Ovary (tissue), 9 donors: Measurements from ENCODE around the gene ACTR8. TPM values are rescaled to one million over a fixed set of nuclear protein-coding genes. Genes with fewer than 3 reads are reported as not detected.

Experiments used
- DNase-seq, 5 donors: peaks; one replicate each; pipeline ENCODE4 v3.0.0-alpha.2; 2019 to 2020
- H3K27ac ChIP-seq, 2 donors: fragments of 200-600 bp; one replicate each; pipeline versions ENCODE4 v1.5.1 to v1.8.0; 2019 to 2022
- H3K27me3 ChIP-seq: fragments of 200-600 bp; one replicate; pipeline ENCODE4 v1.8.0; 2022
- H3K36me3 ChIP-seq: fragments of 200-600 bp; sonication (generic); one replicate; pipeline ENCODE4 v1.5.1; 2019
- H3K4me1 ChIP-seq: one replicate; pipeline ENCODE4 v1.8.1; 2013; ENCODE audit warnings: mild to moderate bottlenecking, moderate library complexity; ENCODE audit not compliant: insufficient read depth
- H3K4me3 ChIP-seq: fragments of 200-600 bp; sonication (generic); one replicate; pipeline ENCODE4 v1.5.1; 2017
- H3K9me3 ChIP-seq, 2 donors: fragments of 200-600 bp in 1 of 2; sonication (generic) in 1 of 2; one replicate each; pipeline versions ENCODE4 v1.5.1 to v1.8.1; 2013 to 2019; ENCODE audit warnings: mild to moderate bottlenecking in 1 of 2, moderate library complexity in 1 of 2
- EP300 ChIP-seq: sonication (generic); formaldehyde crosslinking; IDR thresholded peaks from one replicate; pipeline ENCODE4 v1.6.1; 2017; ENCODE audit warnings: antibody characterized with exemption
- POLR2A ChIP-seq: fragments of 450-650 bp; IDR thresholded peaks from one replicate; pipeline ENCODE4 v1.6.1; 2017; ENCODE audit warnings: antibody characterized with exemption, mild to moderate bottlenecking, moderate library complexity
- WGBS, 3 donors: extraction: QIAGEN DNeasy Blood & Tissue Kit in 1 of 3; methylation state at CpG; one replicate each; pipeline versions ENCODE4 v1.1.5 to v1.1.7; 2013 to 2017; 5-methylcytosine and 5-hydroxymethylcytosine counted together
- intact Hi-C, 4 donors: fragments of 100-400 bp; cut with DNase I; formaldehyde crosslinking; loops; one replicate each; pipeline versions ENCODE4 v1.11.0 to v1.15.1; 2022 to 2023
- polyA plus RNA-seq, 2 donors: library from polyadenylated mRNA; stranded (reverse); fragments of 200-250 nt in 1 of 2; fragments of 350-450 nt in 1 of 2; fragmentation: Illumina TruSeq in 1 of 2; extraction: RNeasy Lipid Tissue Mini Kit (QIAGEN cat#74804) in 1 of 2; gene quantifications; one replicate each; pipeline ENCODE4 v1.2.3, GENCODE V29; 2013 to 2014
- total RNA-seq, 7 donors: library from RNA; depleted of rRNA in 2 of 7; stranded (reverse); fragments of >200 nt in 2 of 7; fragmentation: NEBNext Ultra II Directional in 3 of 7; extraction: Animal tissue kit (Norgen Biotek cat#: 25700) in 3 of 7; gene quantifications; one replicate each; pipeline versions ENCODE4 v1.1.0 to v1.2.4, GENCODE V29; 2016 to 2023
- TF ChIP-seq, protein P1 (sequence below), 3 donors: fragments of 450-650 bp in 2 of 3; fragments of 200-600 bp in 1 of 3; IDR thresholded peaks; one replicate each; pipeline versions ENCODE4 v1.5.1 to v1.8.0; 2016 to 2022; ENCODE audit warnings: antibody characterized with exemption in 3 of 3, mild to moderate bottlenecking in 1 of 3
- donor health status: DM: no; HTN: no; CAD: no; lungs with moderate emphysema.
- donor health status: DM: no; HTN: no; CAD: no.
- donor health status: Bipolar disorder and iron deficiency.
- donor health status: DM: yes; HTN: yes; CAD: no.
- donor health status: DM: no; HTN: no; CAD: no.
- donor health status: DM: yes; HTN: yes; CAD: no.

ACTR8 gene
- total and polyA plus RNA-seq, 9 donors, result 9.1 to 34.5 (median 20.6) TPM

- no peaks in the 10 kb centered on the region for H3K9me3 ChIP-seq
- H3K27me3 ChIP-seq, result no peaks in the 10 kb centered on the region
- WGBS, 3 donors, result 71 to 88% (median 79%) methylated on average over 1 of the region's 1 CpG
- H3K27ac ChIP-seq, result no peak overlapping the region
- H3K36me3 ChIP-seq, result no peaks in the 10 kb centered on the region
- no peak for DNase-seq
- TF ChIP-seq, protein P1, sequence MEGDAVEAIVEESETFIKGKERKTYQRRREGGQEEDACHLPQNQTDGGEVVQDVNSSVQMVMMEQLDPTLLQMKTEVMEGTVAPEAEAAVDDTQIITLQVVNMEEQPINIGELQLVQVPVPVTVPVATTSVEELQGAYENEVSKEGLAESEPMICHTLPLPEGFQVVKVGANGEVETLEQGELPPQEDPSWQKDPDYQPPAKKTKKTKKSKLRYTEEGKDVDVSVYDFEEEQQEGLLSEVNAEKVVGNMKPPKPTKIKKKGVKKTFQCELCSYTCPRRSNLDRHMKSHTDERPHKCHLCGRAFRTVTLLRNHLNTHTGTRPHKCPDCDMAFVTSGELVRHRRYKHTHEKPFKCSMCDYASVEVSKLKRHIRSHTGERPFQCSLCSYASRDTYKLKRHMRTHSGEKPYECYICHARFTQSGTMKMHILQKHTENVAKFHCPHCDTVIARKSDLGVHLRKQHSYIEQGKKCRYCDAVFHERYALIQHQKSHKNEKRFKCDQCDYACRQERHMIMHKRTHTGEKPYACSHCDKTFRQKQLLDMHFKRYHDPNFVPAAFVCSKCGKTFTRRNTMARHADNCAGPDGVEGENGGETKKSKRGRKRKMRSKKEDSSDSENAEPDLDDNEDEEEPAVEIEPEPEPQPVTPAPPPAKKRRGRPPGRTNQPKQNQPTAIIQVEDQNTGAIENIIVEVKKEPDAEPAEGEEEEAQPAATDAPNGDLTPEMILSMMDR (IDR thresholded peaks at IDR 0.05), result no peak
- TF ChIP-seq POLR2A (no peak), EP300 (no peak)
- intact Hi-C loops, result no loop called here
- H3K4me3 ChIP-seq, result no peak overlapping the region
- H3K4me1 ChIP-seq, result peaks cover 5% of the 10 kb centered on the region
Measured at GRCh38 chr3:53888232-53888631, 6.3 kb upstream of the ACTR8 start.

DNA sequence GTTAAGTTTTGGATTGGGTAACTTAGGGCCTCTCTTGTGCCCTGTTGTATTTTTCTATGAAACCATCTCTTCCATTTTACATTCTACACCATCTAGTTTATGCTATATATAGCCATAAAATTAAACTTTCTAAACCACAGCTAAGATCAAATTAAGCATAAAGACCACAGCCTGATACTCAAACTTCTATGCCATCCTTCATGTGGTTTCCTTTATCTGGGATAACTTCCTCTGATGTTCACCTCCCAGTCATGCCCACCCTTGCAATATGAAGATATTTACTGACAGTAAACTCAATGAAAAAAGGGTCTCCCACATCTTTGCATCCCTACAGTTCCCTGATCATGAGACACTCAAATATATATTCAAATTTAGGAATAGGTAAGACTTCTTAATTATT is 5.5 kb upstream of the ACTR8 start:
- Histone ChIP-seq H3K27me3 (no peaks in the 10 kb centered on the region), H3K4me1 (peaks cover 5% of the 10 kb centered on the region), H3K36me3 (no peaks in the 10 kb centered on the region), H3K9me3 (no peaks in the 10 kb centered on the region), H3K27ac (no peak overlapping the region), H3K4me3 (no peak overlapping the region)
- DNase-seq, result no peak
- intact Hi-C loops, result no loop called here
- TF ChIP-seq EP300 (no peak), POLR2A (no peak)
- TF ChIP-seq, protein P1 (IDR thresholded peaks at IDR 0.05), result no peak

DNA sequence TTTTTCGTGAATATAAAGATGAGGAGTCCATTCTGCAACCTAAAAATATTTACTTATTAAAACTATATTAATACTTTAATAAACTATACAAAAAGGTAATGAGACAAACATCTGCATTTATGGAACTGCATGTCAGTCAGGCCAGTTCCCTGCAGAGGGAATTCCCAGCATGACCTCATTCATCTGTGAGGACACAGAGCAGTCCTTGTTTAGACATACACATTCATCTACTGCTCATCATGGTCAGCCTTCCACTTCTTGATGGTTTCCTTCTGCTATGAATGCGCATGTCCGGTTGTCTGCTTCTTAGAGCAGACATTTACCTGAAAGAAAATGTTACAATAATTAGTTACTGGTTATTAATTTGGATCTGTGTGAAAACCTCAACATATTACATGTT is 3.3 kb upstream of the ACTR8 start:
- peaks cover 10% of the 10 kb centered on the region for H3K4me1 ChIP-seq
- no peak overlapping the region for H3K4me3 ChIP-seq
- TF ChIP-seq EP300 (no peak), POLR2A (no peak)
- TF ChIP-seq, protein P1 (IDR thresholded peaks at IDR 0.05), result no peak
- no peaks in the 10 kb centered on the region for H3K36me3 ChIP-seq
- H3K9me3 ChIP-seq, result no peaks in the 10 kb centered on the region
- no peak for DNase-seq
- intact Hi-C loops, result no loop called here
- no peaks in the 10 kb centered on the region for H3K27me3 ChIP-seq
- 92 to 94% (median 93%) methylated on average over 3 of the region's 3 CpGs for WGBS, 3 donors
- H3K27ac ChIP-seq, result no peak overlapping the region

- intact Hi-C loops, result no loop called here
- WGBS, 3 donors, result 86 to 95% (median 88%) methylated on average over 11 of the region's 11 CpGs
- Histone ChIP-seq H3K27me3 (no peaks in the 10 kb centered on the region), H3K4me1 (peaks cover 9% of the 10 kb centered on the region), H3K27ac (no peak overlapping the region), H3K9me3 (no peaks in the 10 kb centered on the region), H3K4me3 (no peak overlapping the region), H3K36me3 (no peaks in the 10 kb centered on the region)
- no peak for DNase-seq
- TF ChIP-seq EP300, result no peak
- TF ChIP-seq POLR2A, result no peak
- TF ChIP-seq, protein P1 (IDR thresholded peaks at IDR 0.05), result no peak
Measured at GRCh38 chr3:53884623-53885022, 2.7 kb upstream of the ACTR8 start.

- H3K4me3 ChIP-seq, result no peak overlapping the region
- H3K4me1 ChIP-seq, result peaks cover 9% of the 10 kb centered on the region
- WGBS, 3 donors, result 84 to 95% (median 87%) methylated on average over 4 of the region's 4 CpGs
- intact Hi-C loops, result no loop called here
- no peaks in the 10 kb centered on the region for H3K36me3 ChIP-seq
- no peaks in the 10 kb centered on the region for H3K27me3 ChIP-seq
- H3K27ac ChIP-seq, result no peak overlapping the region
- TF ChIP-seq EP300 (no peak), POLR2A (no peak)
- TF ChIP-seq, protein P1 (IDR thresholded peaks at IDR 0.05), result no peak
- no peak for DNase-seq
- H3K9me3 ChIP-seq, result no peaks in the 10 kb centered on the region
Measured at GRCh38 chr3:53883008-53883407, 1.1 kb upstream of the ACTR8 start.
